Activated T-cell treated with anti-CD3 and anti-CD28 coated beads for 1 hour (primary cell): Measurements from ENCODE around the gene ANXA4.
"Not testable (repeated sequence)": the region's sequence is repeated elsewhere in the genome, so short reads cannot be mapped to it uniquely, and the experiment has no call there.

Experiments
- DNase-seq: peaks from one replicate; pipeline ENCODE4 v3.0.0-alpha.2; 2020; ENCODE audit warnings: low read depth

ANXA4 gene

GRCh38 chr2:69810550-69810949, 68.6 kb downstream of the ANXA4 start:
- no peak for DNase-seq

- no peak for DNase-seq
Observed at GRCh38 chr2:69811018-69811417, 69.1 kb downstream of the ANXA4 start.

GRCh38 chr2:69811591-69811990, 69.7 kb downstream of the ANXA4 start:
- DNase-seq = no peak

GRCh38 chr2:69815717-69816116, 73.8 kb downstream of the ANXA4 start:
- no peak for DNase-seq

- peak; percentile 42 for DNase-seq
Observed at GRCh38 chr2:69816923-69817542, 75.1 kb downstream of the ANXA4 start.

- no peak for DNase-seq
Observed at GRCh38 chr2:69817729-69818501, 76.0 kb downstream of the ANXA4 start.

- no peak for DNase-seq
Observed at GRCh38 chr2:69827796-69828540, 86.0 kb downstream of the ANXA4 start.

- DNase-seq = no peak
Observed at GRCh38 chr2:69828938-69829255, 87.0 kb downstream of the ANXA4 start.

- DNase-seq = peak; percentile 99
Observed at GRCh38 chr2:69829256-69830044, 87.5 kb downstream of the ANXA4 start, which contains the start of gene GMCL1. Gene GMCL1 (plus strand): TSS chr2:69829660. CDS start chr2:69829893, 233 bp downstream.

GRCh38 chr2:69830045-69830905, 88.3 kb downstream of the ANXA4 start:
- peak; percentile 24 for DNase-seq

GRCh38 chr2:69830906-69831241, 88.9 kb downstream of the ANXA4 start:
- DNase-seq = not testable (repeated sequence)

- no peak for DNase-seq
Observed at GRCh38 chr2:69831354-69831905, 89.5 kb downstream of the ANXA4 start.

- DNase-seq = no peak
Observed at GRCh38 chr2:69833752-69834151, 91.8 kb downstream of the ANXA4 start.

- DNase-seq = no peak
Observed at GRCh38 chr2:69835666-69836065, 93.7 kb downstream of the ANXA4 start.

- no peak for DNase-seq
Observed at GRCh38 chr2:69836316-69836715, 94.4 kb downstream of the ANXA4 start.

- no peak for DNase-seq
Observed at GRCh38 chr2:69837533-69837932, 95.6 kb downstream of the ANXA4 start.

- DNase-seq = no peak
Observed at GRCh38 chr2:69843993-69844392, 102.1 kb downstream of the ANXA4 start.

- DNase-seq = no peak
Observed at GRCh38 chr2:69844560-69844959, 102.6 kb downstream of the ANXA4 start.

- DNase-seq = no peak
Observed at GRCh38 chr2:69846182-69847067, 104.5 kb downstream of the ANXA4 start.
